Vagina (tissue), 2 donors: ENCODE results near the gene SHC4. TPM values are rescaled to one million over a fixed set of nuclear protein-coding genes. Genes with fewer than 3 reads are reported as not detected.

Experiments used
- DNase-seq, 2 donors: peaks; one replicate each; pipeline ENCODE4 v3.0.0-alpha.2; 2017; ENCODE audit errors: extremely low spot score in 2 of 2
- H3K27ac ChIP-seq: fragments of 200-600 bp; sonication (generic); one replicate; pipeline ENCODE4 v1.5.1; 2019
- H3K27me3 ChIP-seq: fragments of 200-600 bp; sonication (generic); one replicate; pipeline ENCODE4 v1.5.1; 2019
- H3K36me3 ChIP-seq, 2 donors: fragments of 200-600 bp; sonication (generic); one replicate each; pipeline ENCODE4 v1.5.1; 2017 to 2019
- H3K4me1 ChIP-seq: fragments of 200-600 bp; sonication (generic); one replicate; pipeline ENCODE4 v1.5.1; 2019
- H3K4me3 ChIP-seq, 2 donors: fragments of 200-600 bp; sonication (generic); 1 replicate in 1 of 2; 2 replicates in 1 of 2; pipeline ENCODE4 v1.5.1; 2016 to 2019
- H3K9me3 ChIP-seq: fragments of 200-600 bp; sonication (generic); one replicate; pipeline ENCODE4 v1.5.1; 2019
- CTCF ChIP-seq, 3 experiments: fragments of 450-650 bp in 2 of 3; fragments of 200-600 bp in 1 of 3; sonication (generic) in 1 of 3; IDR thresholded peaks; one replicate each; pipeline ENCODE4 v1.5.1; 2017 to 2019; ENCODE audit warnings: antibody characterized with exemption in 3 of 3, mild to moderate bottlenecking in 2 of 3, moderate library complexity in 2 of 3
- POLR2A ChIP-seq, 2 donors: fragments of 450-650 bp; IDR thresholded peaks; one replicate each; pipeline ENCODE4 v1.6.1; 2017; ENCODE audit warnings: antibody characterized with exemption in 2 of 2, mild to moderate bottlenecking in 2 of 2, moderate library complexity in 2 of 2
- POLR2AphosphoS5 ChIP-seq, 2 donors: sonication (generic); formaldehyde crosslinking; IDR thresholded peaks; one replicate each; pipeline ENCODE4 v1.9.0; 2017; ENCODE audit warnings: antibody characterized with exemption in 2 of 2, mild to moderate bottlenecking in 2 of 2, low read depth in 1 of 2; ENCODE audit not compliant: insufficient read depth in 1 of 2
- intact Hi-C: fragments of 100-400 bp; cut with DNase I; formaldehyde crosslinking; loops from one replicate; pipeline ENCODE4 v1.15.1; 2023
- total RNA-seq: library from RNA; depleted of rRNA; stranded (reverse); fragments of >200 nt; gene quantifications from one replicate; pipeline ENCODE4 v1.2.3, GENCODE V29; 2016

SHC4 gene
- total RNA-seq, 1 donor from 2014 or later, result 0.25 TPM

GRCh38 chr15:48871542-48871941 lies 92.2 kb downstream of the SHC4 start:
- TF ChIP-seq POLR2AphosphoS5 (IDR thresholded peaks at IDR 0.05; ENCODE audit: insufficient read depth in 1 of 2, low read depth in 1 of 2) (no peak), CTCF (IDR thresholded peaks at IDR 0.05) (no peak), POLR2A (IDR thresholded peaks at IDR 0.05) (no peak)
- Histone ChIP-seq H3K27me3 (no peaks in the 10 kb centered on the region), H3K4me1 (no peaks in the 10 kb centered on the region), H3K4me3 (no peak overlapping the region), H3K36me3 (no peaks in the 10 kb centered on the region), H3K27ac (no peak overlapping the region), H3K9me3 (no peaks in the 10 kb centered on the region)
- intact Hi-C loops, result no loop called here
- DNase-seq, result no peak

GRCh38 chr15:48869966-48870365 lies 93.8 kb downstream of the SHC4 start:
- no peaks in the 10 kb centered on the region for H3K9me3 ChIP-seq
- intact Hi-C loops, result loop anchor here (10.0 kb wide), 1 partner anchor 275 kb away; no protein-coding TSS in a partner anchor

GRCh38 chr15:48868536-48868935 lies 95.2 kb downstream of the SHC4 start:
- Histone ChIP-seq H3K27ac (no peak overlapping the region), H3K9me3 (no peaks in the 10 kb centered on the region), H3K36me3 (no peaks in the 10 kb centered on the region), H3K27me3 (no peaks in the 10 kb centered on the region), H3K4me1 (no peaks in the 10 kb centered on the region), H3K4me3 (no peak overlapping the region)
- intact Hi-C loops, result loop anchor here (10.0 kb wide), 1 partner anchor 276 kb away; no protein-coding TSS in a partner anchor
- TF ChIP-seq POLR2A (IDR thresholded peaks at IDR 0.05), result no peak
- no peak for TF ChIP-seq CTCF (IDR thresholded peaks at IDR 0.05)
- no peak for TF ChIP-seq POLR2AphosphoS5 (IDR thresholded peaks at IDR 0.05; ENCODE audit: insufficient read depth in 1 of 2, low read depth in 1 of 2)
- no peak for DNase-seq

More at GRCh38 chr15:48869966-48870365, 93.8 kb downstream of the SHC4 start:
- no peak overlapping the region for H3K27ac ChIP-seq
- no peak overlapping the region for H3K4me3 ChIP-seq
- H3K27me3 ChIP-seq, result no peaks in the 10 kb centered on the region
- DNase-seq, result no peak
- H3K4me1 ChIP-seq, result no peaks in the 10 kb centered on the region
- no peak for TF ChIP-seq POLR2AphosphoS5 (IDR thresholded peaks at IDR 0.05; ENCODE audit: insufficient read depth in 1 of 2, low read depth in 1 of 2)
- TF ChIP-seq CTCF (IDR thresholded peaks at IDR 0.05), result no peak
- TF ChIP-seq POLR2A (IDR thresholded peaks at IDR 0.05), result no peak
- H3K36me3 ChIP-seq, result no peaks in the 10 kb centered on the region

- H3K36me3 ChIP-seq, result no peaks in the 10 kb centered on the region
- H3K4me1 ChIP-seq, result no peaks in the 10 kb centered on the region
- H3K27ac ChIP-seq, result no peak overlapping the region
- H3K4me3 ChIP-seq, result no peak overlapping the region
- intact Hi-C loops, result loop anchor here (10.0 kb wide), 1 partner anchor 277 kb away; no protein-coding TSS in a partner anchor
- no peaks in the 10 kb centered on the region for H3K9me3 ChIP-seq
- H3K27me3 ChIP-seq, result no peaks in the 10 kb centered on the region
- TF ChIP-seq CTCF (IDR thresholded peaks at IDR 0.05) (no peak), POLR2AphosphoS5 (IDR thresholded peaks at IDR 0.05; ENCODE audit: insufficient read depth in 1 of 2, low read depth in 1 of 2) (no peak), POLR2A (IDR thresholded peaks at IDR 0.05) (no peak)
- no peak for DNase-seq
These were observed 95.7 kb downstream of the SHC4 start for GRCh38 chr15:48868023-48868422.

GRCh38 chr15:48866141-48866563 lies 97.6 kb downstream of the SHC4 start:
- Histone ChIP-seq H3K4me1 (no peaks in the 10 kb centered on the region), H3K27me3 (no peaks in the 10 kb centered on the region), H3K9me3 (no peaks in the 10 kb centered on the region), H3K27ac (peak overlapping the region; percentile 7), H3K36me3 (no peaks in the 10 kb centered on the region), H3K4me3 (no peak overlapping the region)
- no peak for TF ChIP-seq POLR2A (IDR thresholded peaks at IDR 0.05)
- TF ChIP-seq POLR2AphosphoS5 (IDR thresholded peaks at IDR 0.05; ENCODE audit: insufficient read depth in 1 of 2, low read depth in 1 of 2), result no peak
- no peak for TF ChIP-seq CTCF (IDR thresholded peaks at IDR 0.05)
- intact Hi-C loops, result loop anchor here (10.0 kb wide), 1 partner anchor 279 kb away; no protein-coding TSS in a partner anchor
- DNase-seq, result no peak
